Fibroblast of lung (primary cell): ENCODE data around the gene PRRC2B. TPM values are rescaled to one million over a fixed set of nuclear protein-coding genes. Genes with fewer than 3 reads are reported as not detected.
"Not testable (repeated sequence)": the region's sequence is repeated elsewhere in the genome, so short reads cannot be mapped to it uniquely, and the experiment has no call there.

Experiments used
- DNase-seq, 2 donors: peaks; one replicate each; pipeline versions ENCODE4 v3.0.0 to v3.0.0-alpha.2; 2010; ENCODE audit warnings: low read depth in 2 of 2
- H2AFZ ChIP-seq: 2 replicates; pipeline ENCODE4 v1.5.1; 2012; ENCODE audit warnings: low read length, control low read depth, inconsistent platforms
- H3K27ac ChIP-seq: 2 replicates; pipeline ENCODE4 v1.5.1; 2011; ENCODE audit warnings: low read length, control low read depth; ENCODE audit not compliant: insufficient read depth
- H3K27me3 ChIP-seq: 2 replicates; pipeline ENCODE4 v1.5.1; 2011; ENCODE audit warnings: mild to moderate bottlenecking, low read length; ENCODE audit not compliant: control insufficient read depth, insufficient read depth
- H3K36me3 ChIP-seq: 2 replicates; pipeline ENCODE4 v1.5.1; 2011; ENCODE audit warnings: low read length; ENCODE audit not compliant: control insufficient read depth, insufficient read depth
- H3K4me1 ChIP-seq: 2 replicates; pipeline ENCODE4 v1.5.1; 2011; ENCODE audit warnings: low read length; ENCODE audit not compliant: control insufficient read depth, insufficient read depth; ENCODE audit errors: extremely low read depth
- H3K4me2 ChIP-seq: 2 replicates; pipeline ENCODE4 v1.5.1; 2011; ENCODE audit warnings: low read length, control low read depth; ENCODE audit not compliant: insufficient read depth; ENCODE audit errors: extremely low read depth
- H3K4me3 ChIP-seq, 4 experiments: fragments of 200-600 bp in 1 of 4; sonication (generic) in 1 of 4; replicated peaks in 1 of 4; 2 replicates each; pipeline ENCODE4 v1.5.1; 2011 to 2016; ENCODE audit warnings: low read length in 4 of 4, low read depth in 3 of 4, mild to moderate bottlenecking in 3 of 4, control low read depth in 2 of 4, inconsistent platforms in 1 of 4, mixed read lengths in 1 of 4; ENCODE audit not compliant: insufficient read depth in 1 of 4; ENCODE audit errors: control extremely low read depth in 1 of 4
- H3K79me2 ChIP-seq: 2 replicates; pipeline ENCODE4 v1.5.1; 2012; ENCODE audit warnings: mild to moderate bottlenecking, low read length, inconsistent platforms; ENCODE audit not compliant: control insufficient read depth, insufficient read depth
- H3K9ac ChIP-seq: 2 replicates; pipeline ENCODE4 v1.5.1; 2011; ENCODE audit warnings: mild to moderate bottlenecking, low read length, control low read depth; ENCODE audit not compliant: insufficient read depth
- H3K9me3 ChIP-seq: 2 replicates; pipeline ENCODE4 v1.5.1; 2012; ENCODE audit warnings: low read depth, low read length; ENCODE audit not compliant: control insufficient read depth, insufficient read depth
- H4K20me1 ChIP-seq: 2 replicates; pipeline ENCODE4 v1.5.1; 2011; ENCODE audit warnings: low read length; ENCODE audit not compliant: control insufficient read depth, insufficient read depth; ENCODE audit errors: extremely low read depth
- CTCF ChIP-seq, 2 donors: IDR thresholded peaks in 1 of 2; conservative IDR thresholded peaks in 1 of 2; 1 replicate in 1 of 2; 2 replicates in 1 of 2; pipeline ENCODE4 v1.5.1; 2011 to 2012; ENCODE audit warnings: low read length in 2 of 2, control low read depth in 1 of 2, inconsistent platforms in 1 of 2, low read depth in 1 of 2, mild to moderate bottlenecking in 1 of 2
- EZH2 ChIP-seq: IDR thresholded peaks from 2 replicates; pipeline ENCODE4 v1.5.1; 2012; ENCODE audit warnings: low read length, control low read depth, mild to moderate bottlenecking; ENCODE audit errors: missing control alignments
- polyA minus RNA-seq: library from RNA; depleted of rRNA, polyadenylated mRNA; stranded (reverse); fragments of >200 nt; gene quantifications from 2 replicates; pipeline ENCODE4 v1.2.3, GENCODE V29; 2011; ENCODE audit warnings: low replicate concordance
- polyA plus RNA-seq, 2 donors: library from polyadenylated mRNA; depleted of rRNA in 1 of 2; stranded (reverse) in 1 of 2; unstranded in 1 of 2; fragments of >200 nt; gene quantifications; 2 replicates each; pipeline ENCODE4 v1.2.1, GENCODE V29; 2011 to 2012; ENCODE audit warnings: missing spikeins in 1 of 2
- total RNA-seq: library from RNA; depleted of rRNA; stranded (reverse); fragments of >200 nt; gene quantifications from 2 replicates; pipeline ENCODE4 v1.2.1, GENCODE V29; 2014

PRRC2B gene
- total RNA-seq (51.4 and 66.4 TPM in 2 replicates), polyA plus RNA-seq (29.7 and 29.9 TPM in 2 replicates), polyA minus RNA-seq (120 and 241 TPM in 2 replicates)
- polyA plus RNA-seq (2012), result 47.1 and 74.6 TPM in 2 replicates

GRCh38 chr9:131393622-131394463, at the start of gene PRRC2B:
PRRC2B (plus strand) TSS chr9:131394086; CDS start chr9:131430145, 36,059 bp downstream.
- no peaks in the 10 kb centered on the region for H3K27me3 ChIP-seq
- TF ChIP-seq CTCF (conservative IDR thresholded peaks at IDR 0.05 in 1 of 2, IDR thresholded peaks at IDR 0.05 in 1 of 2; ENCODE audit: low read depth in 1 of 2, low read length in 2 of 2) (peak in 1 of 2 donors; percentile 27), EZH2 (no peak)
- peak within 1 kb of the TSS; percentile 87 for H3K9ac ChIP-seq
- peaks cover 5% of the 10 kb centered on the region for H4K20me1 ChIP-seq
- H3K27ac ChIP-seq, result peak within 1 kb of the TSS; percentile 78
- H3K9me3 ChIP-seq, result no peaks in the 10 kb centered on the region
- H3K4me3 ChIP-seq, result peak within 1 kb of the TSS; percentile 68 to 90 (median 80)
- peaks cover 43% of the 10 kb centered on the region for H3K79me2 ChIP-seq
- H3K4me1 ChIP-seq, result peaks cover 25% of the 10 kb centered on the region
- peak within 1 kb of the TSS; percentile 24 for H2AFZ ChIP-seq
- H3K4me2 ChIP-seq, result peak within 1 kb of the TSS; percentile 97
- no peaks in the 10 kb centered on the region for H3K36me3 ChIP-seq
- DNase-seq, result peak; percentile 70 to 77

GRCh38 chr9:131344931-131345535, 48.9 kb upstream of the PRRC2B start:
- not testable (repeated sequence) for H4K20me1 ChIP-seq, DNase-seq, H3K4me1 ChIP-seq, H3K36me3 ChIP-seq, H3K4me2 ChIP-seq, H3K4me3 ChIP-seq, H2AFZ ChIP-seq, H3K27me3 ChIP-seq, H3K9ac ChIP-seq, H3K9me3 ChIP-seq, H3K27ac ChIP-seq, H3K79me2 ChIP-seq

GRCh38 chr9:131346559-131346958, 47.3 kb upstream of the PRRC2B start:
- Histone ChIP-seq H3K27me3 (peaks cover 6% of the 10 kb centered on the region), H3K9me3 (no peaks in the 10 kb centered on the region), H3K9ac (no peak overlapping the region), H3K36me3 (no peaks in the 10 kb centered on the region), H3K4me3 (no peak overlapping the region), H3K79me2 (no peaks in the 10 kb centered on the region), H4K20me1 (no peaks in the 10 kb centered on the region), H3K4me2 (no peak overlapping the region), H2AFZ (no peak overlapping the region), H3K4me1 (no peaks in the 10 kb centered on the region), H3K27ac (no peak overlapping the region)
- no peak for DNase-seq
- TF ChIP-seq EZH2 (no peak), CTCF (conservative IDR thresholded peaks at IDR 0.05 in 1 of 2, IDR thresholded peaks at IDR 0.05 in 1 of 2; ENCODE audit: low read depth in 1 of 2, low read length in 2 of 2) (no peak)
